NCI-H345 treated with DMSO at 0.1 percent for 48 hours (cell line): ENCODE measurements around the gene MAMLD1.

Source experiments
- DNase-seq: peaks from one replicate; lab custom pipeline; 2025; ENCODE audit not compliant: unreplicated experiment; lab: John Stamatoyannopoulos, UW

MAMLD1 gene

DNA sequence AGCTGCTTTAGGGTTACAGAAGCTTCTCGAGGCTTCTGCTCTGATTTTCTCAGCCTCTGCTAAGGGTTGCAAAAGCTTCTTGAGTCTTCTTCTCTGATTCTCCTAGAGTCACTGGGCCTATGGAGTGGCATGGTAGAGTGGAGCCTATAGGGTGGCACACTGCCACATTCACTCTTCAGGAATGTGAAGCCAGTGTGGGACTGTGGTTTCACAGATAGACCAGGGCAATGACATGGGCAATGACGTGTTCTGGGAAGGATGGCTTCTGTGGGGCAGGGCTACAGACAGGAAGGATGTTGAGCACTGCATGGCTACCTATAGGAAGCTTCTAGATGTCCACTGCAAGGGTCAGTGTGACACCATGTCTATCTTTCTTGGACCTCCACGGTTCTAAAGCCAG, 11.0 kb upstream of the MAMLD1 start:
- DNase-seq = no peak

DNA sequence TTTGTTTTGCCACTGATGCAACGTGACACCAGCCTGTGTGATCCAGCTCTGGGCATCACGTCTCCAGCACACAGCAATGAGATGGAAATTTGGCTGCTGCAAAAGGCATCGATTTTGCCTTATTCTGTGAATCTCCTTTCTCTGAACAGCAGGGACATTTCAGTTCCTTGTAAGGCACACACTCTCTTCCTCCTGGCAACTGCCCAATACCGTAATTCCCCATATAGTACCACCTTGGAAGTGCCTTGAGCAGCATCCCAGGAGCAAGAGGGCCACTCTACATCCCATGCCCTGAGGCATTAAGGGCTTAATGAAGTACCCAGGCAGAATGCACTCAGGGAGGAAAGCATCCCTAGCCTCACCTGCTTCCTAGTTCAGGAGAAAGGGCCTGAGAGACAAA, 10.5 kb upstream of the MAMLD1 start:
- no peak for DNase-seq

DNA sequence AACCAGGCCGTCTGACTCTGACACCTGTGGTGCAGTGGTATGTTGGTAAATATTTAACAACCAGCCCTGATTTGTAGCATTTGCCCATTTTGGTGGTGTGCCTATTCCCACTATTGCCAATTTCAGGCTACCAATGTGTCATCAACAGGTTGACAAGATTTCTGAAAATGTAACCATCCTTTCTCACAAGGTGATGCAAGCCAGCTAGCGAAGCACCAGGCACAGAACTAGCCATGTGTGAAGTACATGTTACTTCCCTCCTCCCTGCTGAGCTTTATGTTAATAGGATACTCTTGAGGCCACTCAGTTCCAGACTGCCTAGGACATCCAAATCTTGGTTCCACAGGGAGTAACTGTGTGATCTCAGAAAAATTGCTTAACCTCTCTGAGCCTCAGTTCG, 7.2 kb upstream of the MAMLD1 start:
- no peak for DNase-seq

DNA sequence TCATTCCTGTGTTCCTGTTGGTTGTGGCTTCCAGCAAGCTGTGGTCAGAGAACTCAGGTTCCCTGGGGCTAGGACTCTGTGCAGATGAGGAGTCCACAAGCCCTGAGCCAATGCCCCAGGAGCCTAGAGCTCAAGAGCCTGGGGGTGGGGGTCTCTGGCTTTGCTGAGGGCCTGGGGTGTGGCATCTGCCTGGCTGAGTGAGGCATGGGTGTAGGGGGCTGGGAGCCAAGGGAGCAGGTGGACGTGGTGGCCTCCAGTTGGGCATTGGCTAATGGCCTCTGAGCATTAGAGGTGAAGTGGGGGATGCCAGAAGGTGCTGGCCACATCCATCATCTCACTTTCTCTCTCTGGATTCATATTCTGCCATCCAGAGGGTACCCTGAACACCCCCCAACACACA, 5.3 kb upstream of the MAMLD1 start:
- no peak for DNase-seq

DNA sequence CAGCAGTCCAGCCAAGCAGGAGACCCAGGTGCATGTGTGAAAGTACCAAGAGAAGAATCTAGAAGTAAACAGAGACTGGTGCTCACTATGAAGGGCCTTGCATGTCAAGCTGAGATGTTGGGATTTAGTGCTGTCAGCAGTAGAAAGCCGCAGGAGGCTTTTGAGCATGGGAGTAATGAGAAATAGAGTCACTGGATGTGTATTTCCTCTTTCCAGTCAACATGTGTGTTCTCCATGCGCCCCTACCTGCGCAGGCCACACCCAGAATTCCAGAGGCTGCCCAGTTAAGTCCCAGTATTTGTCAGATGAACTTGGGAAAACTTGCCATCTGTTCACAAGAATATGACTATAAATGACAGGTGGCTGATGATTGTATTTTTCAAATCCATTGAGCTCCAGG, 4.5 kb upstream of the MAMLD1 start:
- no peak for DNase-seq

DNA sequence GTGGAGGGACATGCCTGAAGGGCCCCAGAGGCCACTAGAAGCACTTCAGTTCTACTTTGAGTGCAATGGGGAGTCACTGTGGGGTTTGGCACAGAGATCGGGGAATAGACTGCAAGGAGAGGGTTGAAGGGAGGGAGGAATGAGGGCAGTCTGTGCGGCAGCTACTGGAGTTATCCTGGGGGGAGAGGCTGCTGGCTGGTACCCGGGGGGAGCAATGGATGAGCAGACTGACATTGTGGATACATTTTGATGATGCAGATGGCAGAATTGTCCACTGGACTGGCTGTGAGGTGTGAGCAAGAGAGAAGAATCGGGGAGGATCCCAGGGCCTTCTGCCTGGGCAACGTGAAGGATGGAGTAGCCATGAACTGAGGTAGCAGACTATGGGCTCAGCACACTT, 2.8 kb upstream of the MAMLD1 start:
- DNase-seq = no peak

DNA sequence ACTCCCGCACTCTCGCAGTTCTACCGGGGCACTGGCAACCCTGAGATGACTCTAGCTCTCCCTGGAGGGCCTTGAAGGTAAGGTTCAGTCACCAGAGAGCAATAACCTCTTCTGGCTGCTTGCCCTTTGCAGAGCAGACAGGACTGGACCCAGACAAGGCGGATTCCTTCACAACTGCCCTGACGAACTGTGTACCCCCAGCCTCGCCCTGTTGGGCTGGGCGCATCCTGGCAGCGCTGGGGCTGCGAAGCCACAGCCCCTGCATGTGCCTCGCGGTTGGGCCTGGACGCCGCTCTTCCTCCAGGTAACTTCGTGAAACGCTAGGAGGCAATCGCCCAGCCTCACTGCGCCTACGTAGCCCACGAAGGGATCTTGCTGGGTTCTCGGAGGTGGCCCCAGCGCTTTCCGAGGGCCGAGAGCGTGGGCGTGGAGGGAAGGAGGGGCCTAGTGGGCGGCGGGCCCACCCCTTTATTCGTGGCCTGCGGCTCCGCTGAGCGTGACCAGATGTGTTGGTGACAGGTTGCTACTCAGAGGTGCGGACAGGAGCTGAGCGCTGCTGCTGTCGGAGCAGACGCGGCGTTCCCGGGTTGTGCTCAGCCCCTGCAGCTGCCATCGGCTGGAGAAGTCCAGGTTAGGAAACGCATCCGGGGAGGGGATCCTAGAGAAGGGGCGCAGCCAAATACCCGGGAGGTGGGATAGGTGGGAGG, 1.9 kb upstream of the MAMLD1 start:
- no peak for DNase-seq

DNA sequence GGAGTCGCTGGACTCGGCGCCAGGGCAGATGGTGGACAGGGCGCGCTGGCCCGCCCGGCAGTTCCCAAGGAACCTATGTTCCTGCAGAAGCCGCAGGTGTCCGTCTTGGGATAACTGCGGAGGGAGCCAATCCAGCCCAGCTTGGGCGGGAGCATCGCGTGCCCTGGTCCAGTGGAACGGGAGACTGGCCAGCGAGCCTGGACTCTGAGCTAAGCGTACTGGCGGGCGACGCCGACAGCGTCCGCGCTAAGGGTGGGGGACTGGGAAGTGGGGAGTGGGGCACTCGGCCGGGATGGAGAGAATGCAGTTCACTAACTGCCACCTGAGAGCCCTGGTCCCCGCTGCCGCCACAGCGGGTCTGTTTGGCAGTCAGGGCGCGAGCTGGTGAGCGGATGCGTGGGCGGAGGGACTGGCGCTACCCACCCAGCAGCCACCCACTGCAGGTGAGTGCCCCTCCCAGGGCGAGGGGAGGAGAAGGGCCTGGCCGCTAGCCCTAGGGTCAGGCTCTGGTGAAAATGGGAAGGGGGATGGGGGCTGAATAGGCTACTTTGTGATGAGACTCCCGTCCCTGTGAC, 1.3 kb upstream of the MAMLD1 start:
- DNase-seq = no peak

DNA sequence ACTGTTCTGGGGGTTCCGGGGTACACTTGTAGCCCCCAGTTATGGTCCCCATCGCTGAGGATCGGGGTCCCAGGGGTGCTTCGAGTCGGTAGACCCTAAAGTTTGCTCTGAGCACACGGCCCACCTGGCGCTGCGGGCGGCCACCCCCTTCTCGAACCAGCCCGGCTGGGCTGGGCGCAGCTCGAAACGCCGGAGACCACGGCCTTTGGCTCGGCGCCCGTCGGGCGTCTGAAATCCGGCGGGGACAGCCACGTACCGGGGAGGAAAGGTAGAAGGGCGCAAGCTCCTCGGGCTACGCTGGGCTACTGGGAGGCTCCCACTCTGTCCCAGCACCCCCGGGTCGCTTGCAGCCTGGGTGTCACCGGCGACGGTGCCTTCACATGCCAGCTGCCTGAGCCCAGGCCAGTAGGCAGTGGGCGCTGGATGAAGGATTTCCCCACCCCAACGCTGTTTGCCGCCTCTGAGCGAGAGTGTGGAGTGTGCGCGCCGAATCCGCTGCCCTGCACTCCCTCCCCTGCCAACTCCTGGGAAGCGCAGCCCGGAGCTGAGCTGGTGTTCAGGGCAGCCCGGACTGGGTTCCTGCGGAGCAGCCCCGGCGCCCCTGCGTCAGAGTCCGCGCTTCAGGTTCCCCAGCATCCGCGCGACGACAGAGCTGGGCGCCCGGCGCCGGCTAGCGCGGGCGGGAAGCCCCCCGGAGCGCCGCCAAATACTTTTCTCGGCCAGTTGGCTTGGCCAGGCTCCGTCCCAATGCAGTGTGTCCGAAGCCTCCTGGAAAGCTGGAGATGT, 637 bp downstream of the MAMLD1 start:
- DNase-seq = no peak

DNA sequence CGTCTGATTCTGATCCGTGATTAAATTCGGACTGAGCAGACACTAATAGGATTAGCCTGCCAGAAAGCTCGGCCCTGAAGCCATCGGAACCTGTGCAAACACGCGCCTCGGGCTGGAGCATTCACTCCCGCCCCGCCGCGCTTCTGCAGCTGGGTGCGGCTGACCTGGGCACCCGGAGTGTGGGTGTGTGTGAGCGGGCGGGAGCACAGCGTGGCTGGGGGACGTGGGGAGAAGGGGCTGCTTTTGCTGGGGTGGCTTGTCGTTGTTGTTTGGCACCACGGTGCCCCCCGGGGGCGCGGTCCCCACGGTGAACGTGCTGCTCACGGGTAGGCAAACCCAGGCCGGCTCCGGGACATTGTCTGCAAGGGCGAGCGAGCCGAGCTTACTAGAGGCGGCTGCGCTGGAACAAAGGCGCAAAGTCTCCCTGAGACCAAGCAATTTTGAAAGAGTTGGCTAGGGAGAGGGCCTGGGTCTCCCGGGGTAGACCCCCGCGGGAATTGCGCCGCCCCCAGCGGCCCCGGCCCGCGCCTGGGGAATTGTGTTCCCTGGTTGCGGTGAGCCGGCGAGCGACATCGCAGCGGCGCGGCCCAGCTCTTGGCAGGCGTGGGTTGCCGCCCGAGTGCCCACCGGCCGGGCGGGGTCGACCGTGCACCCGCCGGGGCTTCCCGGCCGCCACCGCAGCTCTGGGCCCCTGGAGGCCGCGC, 1.4 kb downstream of the MAMLD1 start:
- DNase-seq = no peak

DNA sequence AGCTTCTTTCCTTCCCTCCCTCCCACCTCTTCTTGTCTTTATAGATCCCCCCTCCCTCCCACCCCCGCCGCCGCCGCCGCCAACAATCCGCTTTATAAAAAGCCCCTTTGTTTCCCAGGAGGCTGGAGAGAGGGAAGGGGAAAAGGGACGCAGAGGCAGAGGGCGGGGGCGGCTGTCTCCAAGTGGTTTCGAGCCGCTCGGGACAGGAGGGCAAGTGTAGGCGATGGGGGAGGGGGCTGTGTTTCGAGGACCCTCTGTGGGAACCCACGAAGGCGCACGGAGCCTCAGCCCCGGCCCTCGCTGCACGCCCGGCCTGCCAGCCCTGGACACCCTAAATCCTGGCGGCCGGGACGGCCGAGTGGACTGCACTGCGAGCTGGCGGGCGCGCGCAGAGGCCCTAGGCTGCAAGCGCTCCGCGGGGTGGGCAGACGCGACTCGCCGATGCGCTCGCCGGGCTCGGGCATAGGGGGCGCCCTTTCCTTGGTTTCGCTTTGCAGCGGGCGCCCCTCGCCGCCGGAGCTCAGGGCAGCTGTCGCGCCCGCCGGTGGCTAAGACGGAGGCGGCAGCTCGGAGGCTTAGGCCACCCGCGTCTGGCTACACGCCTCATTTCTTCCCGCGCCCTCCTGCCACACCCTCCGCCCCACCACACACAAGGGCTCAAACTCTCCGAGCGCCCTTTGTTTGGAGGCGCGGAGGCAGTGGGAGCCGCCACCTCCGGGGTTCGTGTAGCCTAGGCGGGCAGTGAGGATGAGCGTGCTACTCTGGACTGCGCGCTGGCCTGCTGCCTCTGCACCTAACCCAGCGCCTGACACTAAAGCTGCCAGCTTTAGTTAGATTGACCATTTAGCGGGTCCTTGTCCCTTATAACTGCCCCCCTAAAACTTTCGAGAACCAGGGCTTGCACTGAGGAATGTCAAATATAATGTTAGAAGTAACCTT, 2.2 kb downstream of the MAMLD1 start:
- no peak for DNase-seq

DNA sequence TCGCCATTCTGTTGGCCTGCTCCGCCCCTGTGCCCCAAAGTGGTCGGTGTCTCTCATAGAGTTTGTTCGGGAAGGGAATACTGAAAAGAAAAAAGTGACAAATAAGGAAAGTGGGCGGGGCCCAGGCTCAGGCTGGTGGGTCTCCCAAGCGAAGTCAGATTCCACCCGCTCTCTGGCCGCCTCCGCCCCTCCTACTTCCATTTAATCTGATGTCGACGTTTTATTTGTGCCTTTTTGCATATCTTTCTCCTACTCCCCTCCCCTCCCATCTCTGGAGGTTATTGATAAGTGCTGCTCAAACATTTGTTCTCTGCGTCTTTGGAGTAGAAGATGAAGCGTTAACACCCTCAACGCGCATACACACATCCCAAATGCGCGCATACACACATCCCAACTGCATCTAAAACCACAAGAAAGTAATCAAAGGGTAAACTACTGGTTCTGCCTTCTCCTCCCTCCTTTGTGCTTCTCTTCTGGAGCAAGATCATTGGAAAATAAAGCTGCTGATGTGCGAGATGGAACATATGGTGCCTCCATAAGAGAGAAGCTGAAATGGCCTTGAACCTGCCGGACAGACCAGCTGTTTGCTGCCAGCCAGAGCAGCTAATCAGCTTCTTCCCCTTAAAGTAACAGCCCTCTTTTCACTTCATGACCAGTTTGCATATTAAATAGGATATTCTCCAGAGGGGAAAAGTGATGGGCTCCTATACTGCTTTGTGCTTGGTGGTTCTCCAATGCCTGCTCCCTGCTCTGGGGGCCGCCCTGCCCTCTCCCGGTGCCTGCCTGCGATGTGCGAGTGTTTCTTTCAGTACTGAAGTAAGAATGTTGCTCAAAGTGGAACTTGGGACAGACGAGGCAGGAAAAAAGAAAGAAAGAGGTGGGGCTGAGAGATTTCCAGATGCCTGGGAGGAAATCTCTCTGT, 3.1 kb downstream of the MAMLD1 start:
- DNase-seq = no peak

DNA sequence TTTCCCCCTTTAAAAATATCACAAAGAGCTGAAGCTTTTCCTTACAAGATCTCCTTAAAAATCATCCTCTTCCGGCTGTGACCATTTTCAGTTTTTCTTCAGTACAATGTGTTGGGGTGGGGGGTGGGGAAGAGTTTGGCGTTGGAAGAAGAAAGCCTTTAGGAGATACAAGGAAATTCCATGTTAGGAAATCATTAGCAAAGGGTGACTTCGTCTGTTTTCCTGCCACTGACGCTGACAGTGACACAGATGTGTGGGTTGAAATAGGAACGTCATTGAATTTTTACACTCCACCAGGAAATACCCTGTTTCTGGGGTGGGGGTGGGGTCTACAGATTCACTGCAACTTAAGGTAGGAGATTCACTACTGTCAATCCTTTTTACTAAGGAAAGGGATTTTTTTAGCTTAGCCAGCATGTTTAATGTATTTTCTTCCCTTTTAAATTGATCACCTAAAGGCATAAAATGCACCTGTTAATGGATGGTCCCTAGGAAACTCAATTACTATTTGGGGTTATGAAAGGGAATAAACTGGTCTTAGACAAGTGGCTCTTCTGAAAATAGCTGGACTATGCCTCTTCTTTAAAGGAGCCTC, 3.9 kb downstream of the MAMLD1 start:
- no peak for DNase-seq

DNA sequence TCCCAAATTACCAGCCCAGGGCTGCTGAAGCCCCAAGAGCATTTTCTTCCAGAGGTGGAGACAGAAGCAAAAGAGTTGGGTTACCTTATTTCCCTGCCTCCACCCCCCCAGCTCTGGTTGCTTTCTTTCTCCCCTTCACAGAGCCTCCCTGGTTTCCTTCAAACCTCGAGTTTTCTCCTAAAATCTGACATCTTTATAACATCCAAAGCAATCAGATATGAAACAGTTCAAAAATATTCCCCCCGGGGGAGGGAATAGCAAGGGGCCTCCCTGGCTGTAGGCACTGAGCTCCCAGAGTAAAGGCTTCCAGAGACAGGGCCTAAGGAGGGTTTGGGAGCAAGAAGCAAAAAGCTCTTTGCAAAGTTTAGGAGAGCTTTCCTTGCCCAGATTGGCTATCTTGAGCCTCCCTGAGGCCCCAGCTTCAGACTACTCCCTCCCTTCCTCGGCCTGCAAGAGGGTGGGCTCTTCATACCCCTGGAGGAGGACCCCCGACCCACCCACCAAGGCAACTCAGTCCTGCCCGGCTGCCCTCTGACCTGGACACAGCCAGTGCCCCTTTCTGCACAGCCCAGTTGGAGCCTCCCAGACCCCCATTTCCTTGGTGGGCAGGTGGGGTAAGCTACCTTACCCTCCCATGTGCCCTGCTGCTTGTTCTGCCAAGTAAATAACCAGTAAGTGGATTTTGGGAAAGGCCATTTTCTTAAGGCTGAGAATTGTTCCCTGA, 7.6 kb downstream of the MAMLD1 start:
- no peak for DNase-seq

DNA sequence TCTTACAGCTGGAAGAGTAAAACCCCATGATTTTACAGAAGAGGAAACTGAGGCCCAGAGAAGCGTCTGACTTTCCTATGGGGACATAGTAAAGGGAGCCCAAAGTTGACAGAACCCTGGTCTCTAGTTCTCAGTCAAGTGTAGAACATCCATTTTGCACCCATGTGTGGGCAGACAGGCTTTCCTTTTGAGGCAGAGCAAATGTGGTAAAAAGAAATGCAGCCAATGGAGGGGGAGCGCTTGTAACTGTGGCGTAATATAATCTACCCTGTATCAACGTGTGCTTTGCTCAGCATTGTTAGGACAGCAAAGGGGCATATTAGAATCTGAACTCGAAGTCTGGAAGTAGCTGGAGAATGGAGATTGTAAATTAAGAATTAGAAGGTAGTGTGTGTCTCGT, 8.8 kb downstream of the MAMLD1 start:
- DNase-seq = no peak

DNA sequence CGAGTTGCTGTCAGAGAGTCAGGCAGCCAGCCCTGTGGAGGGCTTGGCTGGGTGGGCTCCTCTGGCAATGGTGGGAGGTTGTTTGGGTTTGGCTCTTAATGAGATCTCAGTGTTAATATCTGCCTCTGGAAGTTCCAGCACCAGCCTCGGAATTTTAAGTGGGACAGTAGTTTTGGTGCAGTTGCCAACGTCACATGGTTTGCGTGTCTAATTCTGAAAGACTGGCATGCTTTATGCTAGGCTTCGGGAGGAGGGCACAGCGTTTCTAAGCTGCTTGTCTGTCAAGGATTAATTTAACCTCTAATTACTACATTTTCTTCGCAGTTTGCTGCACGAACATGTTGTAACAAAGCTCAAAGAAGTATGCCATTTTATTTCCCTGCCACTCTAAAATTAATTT, 9.2 kb downstream of the MAMLD1 start:
- no peak for DNase-seq

DNA sequence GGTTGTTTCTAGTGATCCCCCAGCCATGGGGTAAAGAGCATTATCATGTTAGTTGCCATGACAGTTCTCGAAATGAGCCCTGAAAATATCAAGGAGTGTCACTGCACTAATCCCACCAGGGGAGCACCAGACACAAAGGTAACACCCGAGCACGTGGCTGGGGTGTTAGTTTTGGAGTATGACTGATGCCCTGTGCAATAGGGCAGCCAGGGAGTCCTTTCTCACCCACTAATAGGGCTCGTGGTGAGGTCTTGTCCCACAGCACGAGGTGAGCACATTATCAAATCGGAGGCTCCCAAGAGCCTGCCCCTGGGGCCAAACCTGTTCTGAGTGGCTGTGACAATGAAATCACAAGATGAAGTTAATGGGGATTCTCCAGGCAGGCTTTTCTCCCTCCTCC, 9.6 kb downstream of the MAMLD1 start:
- DNase-seq = no peak

DNA sequence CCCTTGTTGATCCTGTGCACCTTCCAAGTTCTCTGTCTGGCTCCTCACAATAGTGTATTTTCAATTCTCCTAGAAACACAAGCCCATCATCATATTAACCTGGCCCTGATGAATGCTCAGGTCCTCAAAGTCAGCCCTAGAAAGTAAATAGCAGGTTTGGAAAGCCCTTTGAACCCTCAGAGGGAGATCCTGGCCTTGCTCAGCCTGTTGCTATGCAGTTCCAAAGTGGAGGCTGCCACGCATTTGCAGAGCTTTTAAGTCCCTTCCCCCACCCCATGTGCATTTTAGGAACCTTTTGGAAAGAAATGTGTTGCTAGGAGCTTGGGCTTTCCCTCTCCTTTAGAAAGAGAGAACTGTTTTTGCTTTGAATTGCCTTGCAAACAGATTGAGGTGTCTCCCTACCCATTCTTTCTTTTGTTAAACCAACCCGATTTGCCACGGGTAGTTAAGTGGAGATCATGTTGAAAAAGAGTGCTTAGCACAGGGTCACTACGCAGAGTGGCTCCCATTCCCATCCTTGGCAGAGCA, 12.2 kb downstream of the MAMLD1 start:
- no peak for DNase-seq
